Posterior cingulate gyrus (tissue), 11 donors: ENCODE results near the gene GPR141.
"Not testable (repeated sequence)": the region's sequence is repeated elsewhere in the genome, so short reads cannot be mapped to it uniquely, and the experiment has no call there.

Experiments used
- DNase-seq, 10 donors: peaks; one replicate each; pipeline versions ENCODE4 v3.0.0 to v3.0.0-alpha.2; 2020 to 2021; ENCODE audit warnings: mixed read lengths in 3 of 10
- intact Hi-C: fragments of 100-400 bp; cut with DNase I; formaldehyde crosslinking; loops from one replicate; pipeline ENCODE4 v1.15.1; 2023

The GPR141 gene

GRCh38 chr7:37684927-37685326 lies 1.4 kb downstream of the GPR141 start:
- intact Hi-C loops = no loop called here
- DNase-seq = no peak

GRCh38 chr7:37686556-37687345 lies 3.2 kb downstream of the GPR141 start:
- DNase-seq = no peak
- intact Hi-C loops = no loop called here

GRCh38 chr7:37690206-37690605 lies 6.6 kb downstream of the GPR141 start:
- no peak for DNase-seq
- intact Hi-C loops = no loop called here

DNA sequence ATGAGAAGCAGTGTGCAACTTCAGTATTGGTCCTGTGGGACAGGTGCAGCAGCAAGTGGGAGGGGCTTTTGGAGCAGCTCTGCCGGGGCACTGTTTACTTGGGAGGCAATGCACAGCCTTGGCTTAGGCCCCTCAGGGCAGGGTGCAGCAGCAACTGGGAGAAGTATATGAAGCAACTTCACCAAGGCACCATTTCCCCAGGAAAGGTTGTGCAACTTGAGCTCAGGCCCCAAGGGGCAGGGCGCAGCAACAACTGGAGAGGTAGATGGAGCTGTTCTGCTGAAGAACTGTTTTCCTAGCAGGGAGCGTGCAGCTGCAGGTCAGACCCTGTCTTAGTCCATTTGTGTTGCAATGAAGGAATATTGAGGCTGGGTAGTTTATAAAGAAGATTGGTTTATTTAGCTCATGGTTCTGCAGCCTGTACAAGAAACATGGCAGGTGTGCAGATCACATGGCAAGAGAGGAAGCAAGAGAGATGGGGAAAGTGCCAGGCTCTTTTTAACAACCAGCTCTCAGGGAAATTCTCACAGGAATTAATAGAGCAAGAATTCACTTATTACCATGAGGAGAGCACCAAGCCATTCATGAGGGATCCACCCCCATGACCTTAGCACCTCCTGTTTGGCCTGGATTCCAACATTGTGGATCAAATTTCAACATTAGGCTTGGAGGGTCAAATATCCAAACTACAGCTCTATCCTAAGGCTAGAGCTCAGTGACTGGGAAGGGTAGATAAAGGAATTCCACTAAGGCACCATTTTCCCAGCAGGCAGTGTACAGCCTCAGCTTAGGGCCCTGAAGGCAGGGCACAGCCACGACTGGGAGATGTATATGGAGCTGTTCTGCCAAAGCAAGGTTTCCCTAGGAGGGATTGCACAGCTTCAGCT lies 10.9 kb downstream of the GPR141 start:
- intact Hi-C loops = no loop called here
- DNase-seq = peak in 1 of 10 donors; percentile 71

GRCh38 chr7:37698276-37698675 lies 14.7 kb downstream of the GPR141 start:
- DNase-seq = no peak
- intact Hi-C loops = no loop called here

DNA sequence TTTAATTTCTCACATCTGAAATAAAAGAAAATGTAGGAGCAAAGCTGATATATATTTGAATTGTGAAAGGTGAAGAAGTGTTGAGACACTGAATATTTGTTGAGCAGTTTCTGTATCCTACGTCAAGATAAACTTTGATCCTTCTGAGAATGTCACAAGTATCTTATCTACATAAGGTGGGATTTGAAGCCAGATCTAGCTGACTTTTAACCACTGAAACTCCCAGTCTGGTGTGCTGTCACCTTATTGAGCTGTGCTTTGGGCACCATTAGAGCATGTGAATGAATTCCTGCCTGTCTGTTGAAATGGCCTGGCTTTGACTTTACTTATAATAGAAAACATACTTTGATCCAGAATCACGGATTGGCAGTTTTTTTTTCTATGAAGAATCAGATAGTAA lies 15.2 kb downstream of the GPR141 start:
- intact Hi-C loops = no loop called here
- no peak for DNase-seq

DNA sequence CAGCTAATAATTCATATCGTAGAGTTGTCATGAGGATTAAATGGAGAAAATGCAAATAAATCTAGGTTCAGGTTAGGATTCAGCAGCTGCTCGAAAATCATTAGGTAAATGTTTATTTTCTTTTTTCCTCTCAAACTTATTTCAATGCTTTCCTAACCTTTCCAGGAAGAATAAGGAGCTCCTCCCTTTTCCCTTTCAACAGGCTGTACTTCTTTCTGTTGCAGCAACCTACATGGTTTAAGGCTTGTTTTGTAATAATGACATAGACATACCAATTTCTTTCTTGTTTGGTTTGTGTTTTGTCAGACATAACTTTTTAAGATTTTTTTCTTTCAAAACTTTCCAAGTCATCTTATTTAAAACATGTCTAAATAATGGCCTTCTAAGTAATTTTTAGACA lies 18.2 kb downstream of the GPR141 start:
- intact Hi-C loops = no loop called here
- DNase-seq = no peak

GRCh38 chr7:37703361-37703760 lies 19.8 kb downstream of the GPR141 start:
- no peak for DNase-seq
- intact Hi-C loops = no loop called here

GRCh38 chr7:37704328-37704833 lies 20.8 kb downstream of the GPR141 start:
- DNase-seq, intact Hi-C loops: not testable (repeated sequence)

GRCh38 chr7:37705976-37706375 lies 22.4 kb downstream of the GPR141 start:
- intact Hi-C loops = no loop called here

GRCh38 chr7:37706804-37707203 lies 23.2 kb downstream of the GPR141 start:
- DNase-seq = no peak
- intact Hi-C loops = no loop called here

More at GRCh38 chr7:37705976-37706375, 22.4 kb downstream of the GPR141 start:
- DNase-seq = no peak

GRCh38 chr7:37707754-37708485 lies 24.4 kb downstream of the GPR141 start:
- intact Hi-C loops = no loop called here
- DNase-seq = no peak

DNA sequence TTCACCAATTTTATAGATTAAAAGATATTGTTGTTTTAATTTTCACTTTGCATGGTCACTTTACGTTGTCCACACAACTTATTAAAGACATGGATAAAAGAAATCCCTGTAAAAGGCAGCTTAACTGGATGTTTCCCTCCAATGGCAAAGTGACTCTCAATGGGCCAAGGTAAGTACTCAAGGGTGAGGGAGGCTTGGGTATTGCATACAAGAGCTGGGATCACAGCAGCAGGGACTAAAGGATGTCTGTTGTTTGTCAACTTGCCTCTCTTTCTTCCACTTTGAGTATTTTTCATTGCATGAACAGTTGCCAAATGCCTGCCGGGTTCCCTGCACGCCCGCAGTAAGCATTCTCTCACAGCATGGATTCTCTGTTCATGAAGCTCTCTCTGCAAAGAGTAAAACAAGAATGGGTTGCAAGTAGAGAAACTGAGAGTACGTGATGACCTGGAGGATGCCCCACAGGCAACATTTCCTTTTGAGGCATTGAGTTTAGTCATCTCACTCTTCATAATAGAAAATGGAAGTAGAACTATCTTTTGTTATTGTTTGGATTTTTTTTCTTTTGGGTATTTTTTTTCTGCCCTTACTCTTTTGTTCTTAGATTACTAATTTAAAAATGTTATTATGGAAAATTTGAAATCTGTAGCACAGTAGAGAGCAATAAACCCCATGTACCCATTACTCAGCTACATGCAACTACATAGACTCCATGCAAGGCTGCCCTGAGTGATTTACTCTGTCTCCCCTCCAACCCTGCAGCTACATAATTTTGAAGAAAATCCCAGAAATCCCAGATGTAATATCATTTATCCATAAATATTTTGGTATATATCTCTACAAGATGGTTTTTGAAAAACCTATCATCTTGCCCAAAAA lies 26.3 kb downstream of the GPR141 start:
- intact Hi-C loops = no loop called here

GRCh38 chr7:37713613-37714012 lies 30.0 kb downstream of the GPR141 start:
- intact Hi-C loops = no loop called here
- no peak for DNase-seq

More for the DNA sequence above, 26.3 kb downstream of the GPR141 start:
- no peak for DNase-seq

DNA sequence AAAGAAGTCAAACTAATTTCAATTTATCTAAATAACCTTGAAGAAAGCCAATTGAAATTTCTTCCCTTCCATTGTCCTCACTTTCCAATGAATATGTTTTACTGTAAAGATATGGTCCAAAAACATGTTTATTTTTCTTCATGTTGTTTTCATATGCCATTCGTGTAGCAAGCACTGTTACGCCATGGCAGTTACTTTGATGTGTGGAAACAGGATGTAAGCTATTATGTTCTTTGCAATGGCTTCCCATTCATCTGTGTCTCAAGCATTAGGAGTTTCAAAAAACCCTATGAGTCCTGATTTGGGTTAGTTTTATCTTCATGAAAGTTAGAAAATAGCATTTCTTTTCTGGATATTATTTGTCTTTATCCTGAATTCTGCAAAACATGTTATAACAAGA lies 31.0 kb downstream of the GPR141 start:
- intact Hi-C loops = no loop called here
- DNase-seq = no peak

DNA sequence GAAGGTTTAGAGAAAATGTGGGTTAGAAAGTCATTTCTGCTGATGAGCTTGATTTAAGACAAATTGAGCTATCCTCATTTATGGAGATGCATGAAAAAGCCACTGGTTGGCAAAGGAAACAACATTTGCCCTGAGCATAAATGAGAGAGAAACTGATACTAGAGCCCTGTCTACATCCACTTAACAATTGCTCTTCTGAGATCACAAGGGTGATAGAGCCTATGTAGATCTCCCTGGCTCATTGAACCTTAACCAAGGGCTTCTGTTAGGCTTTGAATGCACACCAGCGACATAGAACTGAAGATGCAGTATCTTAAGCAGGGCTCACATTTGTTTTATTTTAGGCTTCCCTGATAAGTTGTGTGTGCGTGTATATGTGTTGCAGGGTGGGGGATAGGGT lies 35.0 kb downstream of the GPR141 start:
- intact Hi-C loops = no loop called here
- no peak for DNase-seq

GRCh38 chr7:37719077-37719476 lies 35.5 kb downstream of the GPR141 start:
- intact Hi-C loops = no loop called here
- DNase-seq = no peak

GRCh38 chr7:37724732-37725131 lies 41.2 kb downstream of the GPR141 start:
- DNase-seq = peak in 1 of 10 donors; percentile 10
- intact Hi-C loops = no loop called here

DNA sequence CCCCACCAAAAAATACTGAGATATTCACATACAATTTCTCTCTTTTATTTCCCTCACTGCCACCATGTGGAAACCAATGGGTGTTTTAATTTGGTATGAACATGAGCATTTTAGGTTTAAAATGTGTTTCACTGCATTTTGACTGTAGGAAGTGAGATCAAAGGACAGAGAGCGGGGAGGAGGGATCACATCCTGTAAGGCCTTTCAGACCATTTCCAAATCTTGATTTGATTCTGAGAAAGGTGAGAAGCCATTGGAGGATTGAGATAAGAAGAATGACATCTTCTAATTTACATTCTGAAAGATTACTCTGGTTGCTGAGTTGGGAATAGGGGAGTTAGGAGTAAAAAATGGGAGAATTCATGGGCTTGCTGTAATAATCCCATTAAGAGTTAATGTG lies 42.5 kb downstream of the GPR141 start:
- intact Hi-C loops = no loop called here

DNA sequence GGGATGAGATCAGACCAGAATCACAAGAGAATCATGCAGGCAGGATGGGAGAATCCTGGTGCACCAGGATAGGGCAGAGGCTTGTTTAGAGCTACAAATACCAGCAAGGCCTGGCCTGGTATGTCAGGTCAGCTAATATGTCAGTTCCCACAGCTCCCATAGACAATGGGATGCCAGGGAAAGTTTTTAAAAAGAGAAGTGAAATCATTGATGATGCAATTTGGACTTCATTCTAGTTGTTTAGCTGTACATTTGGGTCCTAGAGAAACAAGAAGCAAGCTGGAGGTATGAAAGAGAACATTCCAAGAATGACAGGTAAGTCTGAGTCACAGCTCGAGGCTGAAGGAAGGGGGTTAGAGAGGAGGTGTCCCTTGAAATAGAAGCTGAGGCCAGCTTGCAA lies 45.2 kb downstream of the GPR141 start:
- DNase-seq = no peak
- intact Hi-C loops = no loop called here

More for the DNA sequence above, 42.5 kb downstream of the GPR141 start:
- no peak for DNase-seq
